A549 (cell line): ENCODE data around the gene DHRS3. TPM values are rescaled to one million over a fixed set of nuclear protein-coding genes. Genes with fewer than 3 reads are reported as not detected.

Experiments
- ATAC-seq, 2 experiments: fragments of 200-7000 bp in 1 of 2; fragments of >200 bp in 1 of 2; cut with Nextera tagmentation in 1 of 2; cut with Tn5 transposase in 1 of 2; 3 replicates each; pipeline versions ENCODE4 v1.8.0 to v1.9.1; 2018 to 2020; ENCODE audit warnings: mild to moderate bottlenecking in 1 of 2, moderate library complexity in 1 of 2
- CTCF ChIA-PET: fragments of 300-600 bp; sonication (Branson Sonifier 250); formaldehyde crosslinking; extraction: SDS; loops from one replicate; lab custom pipeline; 2021; ENCODE audit warnings: antibody characterized with exemption, inconsistent platforms; lab: Yijun Ruan, JAX
- POLR2A ChIA-PET: fragments of 350-600 bp; formaldehyde crosslinking; extraction: SDS; loops from one replicate; lab custom pipeline; 2021; ENCODE audit warnings: antibody characterized with exemption, inconsistent platforms; lab: Yijun Ruan, JAX
- DNase-seq, 2 experiments: peaks; one replicate each; pipeline versions ENCODE4 v3.0.0 to v3.0.0-alpha.2; 2011 to 2016; ENCODE audit warnings: low read depth in 1 of 2, low spot score in 1 of 2
- FAIRE-seq: peaks from 2 replicates; lab custom pipeline; 2011; peaks lifted over from hg19 to GRCh38; lab: Jason Lieb, UNC
- H3K27ac ChIP-seq, 2 experiments: fragments of >200 bp; sonication (Bioruptor Twin); formaldehyde crosslinking; 3 replicates each; pipeline ENCODE4 v1.5.1; 2016 to 2017
- H3K4me1 ChIP-seq: fragments of >200 bp; sonication (Bioruptor Twin); formaldehyde crosslinking; 3 replicates; pipeline ENCODE4 v1.6.1; 2016
- H3K4me2 ChIP-seq: fragments of >200 bp; sonication (Bioruptor Twin); formaldehyde crosslinking; 3 replicates; pipeline ENCODE4 v1.6.1; 2016
- H3K4me3 ChIP-seq: fragments of >200 bp; sonication (Bioruptor Twin); formaldehyde crosslinking; 3 replicates; pipeline ENCODE4 v1.5.1; 2016
- H3K9me3 ChIP-seq: fragments of >200 bp; sonication (Bioruptor Twin); formaldehyde crosslinking; 3 replicates; pipeline ENCODE4 v1.6.1; 2016
- CBX8 ChIP-seq: fragments of 200-600 bp; sonication (generic); IDR thresholded peaks from 2 replicates; pipeline ENCODE4 v1.6.1; 2016
- CEBPB ChIP-seq, 2 experiments: fragments of >200 bp in 1 of 2; sonication (Bioruptor Twin) in 1 of 2; formaldehyde crosslinking in 1 of 2; IDR thresholded peaks; 2 replicates each; pipeline ENCODE4 v1.6.1; 2012 to 2016
- CHD2 ChIP-seq: fragments of 150-350 bp; IDR thresholded peaks from 2 replicates; pipeline ENCODE4 v1.6.1; 2014; ENCODE audit warnings: low read length; ENCODE audit not compliant: partially characterized antibody
- CHD4 ChIP-seq: fragments of 200-600 bp; sonication (generic); IDR thresholded peaks from 2 replicates; pipeline ENCODE4 v1.6.1; 2016; ENCODE audit warnings: antibody characterized with exemption, mild to moderate bottlenecking, borderline replicate concordance
- EHF ChIP-seq: fragments of 250-450 bp; sonication (Bioruptor Pico); IDR thresholded peaks from 2 replicates; pipeline ENCODE4 v1.5.0; 2020; ENCODE audit warnings: mild to moderate bottlenecking
- EHMT2 ChIP-seq: fragments of 200-600 bp; sonication (generic); IDR thresholded peaks from 2 replicates; pipeline ENCODE4 v1.6.1; 2016; ENCODE audit warnings: antibody characterized with exemption, low read depth, mild to moderate bottlenecking, moderate library complexity
- EP300 ChIP-seq, 2 experiments: fragments of >200 bp; sonication (Bioruptor Twin); formaldehyde crosslinking; IDR thresholded peaks; 2 replicates in 1 of 2; 3 replicates in 1 of 2; pipeline ENCODE4 v1.6.1; 2016 to 2017
- GATA3 ChIP-seq: IDR thresholded peaks from 2 replicates; pipeline ENCODE4 v1.6.1; 2012; ENCODE audit warnings: borderline replicate concordance
- HDAC2 ChIP-seq: fragments of 200-600 bp; sonication (generic); IDR thresholded peaks from 2 replicates; pipeline ENCODE4 v1.6.1; 2016
- HES2 ChIP-seq: fragments of >200 bp; sonication (Bioruptor Twin); formaldehyde crosslinking; IDR thresholded peaks from 2 replicates; pipeline ENCODE4 v1.6.1; 2016
- HMGXB4 ChIP-seq: fragments of 250-450 bp; sonication (Bioruptor Pico); IDR thresholded peaks from 2 replicates; pipeline ENCODE4 v1.5.0; 2021; ENCODE audit warnings: mild to moderate bottlenecking, moderate library complexity, borderline replicate concordance
- HOXB13 ChIP-seq: fragments of 250-450 bp; sonication (Bioruptor Pico); IDR thresholded peaks from 2 replicates; pipeline ENCODE4 v1.5.0; 2020; ENCODE audit warnings: low read depth, mild to moderate bottlenecking, moderate library complexity
- HOXB5 ChIP-seq: fragments of 250-450 bp; sonication (Bioruptor Pico); IDR thresholded peaks from 2 replicates; pipeline ENCODE4 v1.5.0; 2020; ENCODE audit warnings: mild to moderate bottlenecking, moderate library complexity
- KDM1A ChIP-seq: fragments of 200-600 bp; sonication (generic); IDR thresholded peaks from 2 replicates; pipeline ENCODE4 v1.6.1; 2016; ENCODE audit warnings: low read depth, mild to moderate bottlenecking
- KDM5A ChIP-seq: fragments of 200-600 bp; sonication (generic); IDR thresholded peaks from 2 replicates; pipeline ENCODE4 v1.6.1; 2016; ENCODE audit warnings: antibody characterized with exemption, mild to moderate bottlenecking
- MAFK ChIP-seq: fragments of 450-650 bp; IDR thresholded peaks from 2 replicates; pipeline ENCODE4 v1.6.1; 2014; ENCODE audit not compliant: partially characterized antibody
- NPAS2 ChIP-seq: fragments of 250-450 bp; sonication (Bioruptor Pico); IDR thresholded peaks from 2 replicates; pipeline ENCODE4 v1.8.0; 2022; ENCODE audit warnings: mild to moderate bottlenecking, moderate library complexity, borderline replicate concordance
- NR3C1 ChIP-seq: fragments of >200 bp; sonication (Bioruptor Twin); formaldehyde crosslinking; IDR thresholded peaks from 3 replicates; pipeline ENCODE4 v1.6.1; 2017
- PHF8 ChIP-seq: fragments of 200-600 bp; sonication (generic); IDR thresholded peaks from 2 replicates; pipeline ENCODE4 v1.6.1; 2016; ENCODE audit warnings: low read depth, mild to moderate bottlenecking, antibody characterized with exemption, moderate library complexity, borderline replicate concordance
- POLR2AphosphoS2 ChIP-seq: conservative IDR thresholded peaks from 2 replicates; pipeline ENCODE4 v1.6.1; 2012; ENCODE audit warnings: low read length, improper control_type of control experiment, inconsistent platforms
- RARB ChIP-seq: fragments of 250-450 bp; sonication (Bioruptor Pico); IDR thresholded peaks from 2 replicates; pipeline ENCODE4 v1.8.0; 2021; ENCODE audit warnings: mild to moderate bottlenecking, moderate library complexity
- RFX5 ChIP-seq: fragments of 450-650 bp; IDR thresholded peaks from 2 replicates; pipeline ENCODE4 v1.7.1; 2014; ENCODE audit warnings: antibody characterized with exemption, mild to moderate bottlenecking, moderate library complexity
- RNF2 ChIP-seq: fragments of 200-600 bp; sonication (generic); IDR thresholded peaks from 2 replicates; pipeline ENCODE4 v1.6.1; 2016; ENCODE audit warnings: low read depth, mild to moderate bottlenecking, antibody characterized with exemption, moderate library complexity, borderline replicate concordance
- ZC3H11A ChIP-seq: fragments of 450-650 bp; IDR thresholded peaks from 2 replicates; pipeline ENCODE4 v1.6.1; 2014; ENCODE audit warnings: antibody characterized with exemption, mild to moderate bottlenecking
- ZFP36 ChIP-seq: fragments of 450-650 bp; IDR thresholded peaks from 2 replicates; pipeline ENCODE4 v1.6.1; 2014; ENCODE audit warnings: borderline replicate concordance; ENCODE audit not compliant: partially characterized antibody
- ZSCAN20 ChIP-seq: fragments of 250-450 bp; sonication (Bioruptor Pico); IDR thresholded peaks from 2 replicates; pipeline ENCODE4 v1.8.0; 2022; ENCODE audit warnings: mild to moderate bottlenecking, moderate library complexity
- WGBS: methylation state at CpG from one replicate; pipeline ENCODE4 v1.1.6; 2017; ENCODE audit errors: missing lambda C conversion rate; 5-methylcytosine and 5-hydroxymethylcytosine counted together
- polyA plus RNA-seq, 4 experiments: library from polyadenylated mRNA; depleted of rRNA in 3 of 4; stranded (reverse); fragments of >200 nt; fragmentation: RNase III in 1 of 4; extraction: RNeasy Plus Mini Kit Qiagen cat#74134 plus additional on column Dnase treatment in 1 of 4; gene quantifications; 2 replicates in 3 of 4; 3 replicates in 1 of 4; pipeline ENCODE4 v1.2.3, GENCODE V29; 2011 to 2017
- TF ChIP-seq, protein P1 (sequence below): IDR thresholded peaks from 2 replicates; pipeline ENCODE4 v1.6.1; 2012
- TF ChIP-seq, protein P2 (sequence below): fragments of >200 bp; sonication (Bioruptor Twin); formaldehyde crosslinking; IDR thresholded peaks from 3 replicates; pipeline ENCODE4 v1.6.1; 2016
- TF ChIP-seq, protein P3 (sequence below): IDR thresholded peaks from 2 replicates; pipeline ENCODE4 v1.6.1; 2012

Gene DHRS3
- polyA plus RNA-seq, 2 of the 4 experiments (the other 2 are of a cell fraction): 62.7 to 79.7 TPM

DNA sequence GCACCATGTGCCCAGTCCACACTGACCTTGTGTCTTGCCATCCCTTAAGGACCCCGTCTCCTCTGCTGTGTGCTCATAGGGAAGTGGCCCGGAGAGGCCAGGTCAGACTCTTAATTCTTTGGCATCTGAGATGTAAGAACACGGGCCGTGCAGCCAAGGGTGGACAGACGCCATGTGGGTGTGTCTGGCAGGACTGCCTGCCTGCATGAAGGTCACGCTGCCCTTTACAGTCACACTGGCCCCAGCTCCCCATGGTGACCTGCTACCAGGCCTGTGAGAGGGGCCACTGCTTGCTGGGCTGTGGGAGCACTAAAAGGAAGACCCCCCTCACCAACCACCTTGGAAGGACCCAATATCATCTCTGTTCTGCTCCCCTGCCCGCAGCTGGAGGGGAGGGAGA lies 17.7 kb downstream of the DHRS3 start:
- H3K4me1 ChIP-seq: peaks cover 87% of the 10 kb centered on the region
- FAIRE-seq (no peak), DNase-seq (no peak), ATAC-seq (no peak)
- H3K9me3 ChIP-seq: no peaks in the 10 kb centered on the region
- ChIA-PET POLR2A (interaction anchor here (2.5 kb wide), 1 partner anchor 19 kb away, joined by 18 read pairs; no protein-coding TSS in a partner anchor), CTCF (interaction anchor here (1.7 kb wide), 1 partner anchor 9 kb away, joined by 4 read pairs; no protein-coding TSS in a partner anchor)
- peak overlapping the region; percentile 97 to 100 for H3K27ac ChIP-seq
- WGBS: 65% methylated on average over 5 of the region's 7 CpGs
- peak overlapping the region; percentile 55 for H3K4me2 ChIP-seq
- TF ChIP-seq PHF8 (no peak), CEBPB (IDR thresholded peaks at IDR 0.05) (no peak), HDAC2 (no peak), GATA3 (no peak), CHD2 (no peak), EHMT2 (no peak), HES2 (no peak), HOXB5 (CRISPR knock-in tag) (no peak), RNF2 (no peak), EP300 (IDR thresholded peaks at IDR 0.05) (no peak), POLR2AphosphoS2 (no peak; the same call in 1 of the 2 replicates), ZC3H11A (no peak), HOXB13 (no peak), ZFP36 (no peak), NPAS2 (CRISPR knock-in tag) (no peak), RARB (CRISPR knock-in tag) (no peak), KDM1A (no peak)
- TF ChIP-seq, protein P1, sequence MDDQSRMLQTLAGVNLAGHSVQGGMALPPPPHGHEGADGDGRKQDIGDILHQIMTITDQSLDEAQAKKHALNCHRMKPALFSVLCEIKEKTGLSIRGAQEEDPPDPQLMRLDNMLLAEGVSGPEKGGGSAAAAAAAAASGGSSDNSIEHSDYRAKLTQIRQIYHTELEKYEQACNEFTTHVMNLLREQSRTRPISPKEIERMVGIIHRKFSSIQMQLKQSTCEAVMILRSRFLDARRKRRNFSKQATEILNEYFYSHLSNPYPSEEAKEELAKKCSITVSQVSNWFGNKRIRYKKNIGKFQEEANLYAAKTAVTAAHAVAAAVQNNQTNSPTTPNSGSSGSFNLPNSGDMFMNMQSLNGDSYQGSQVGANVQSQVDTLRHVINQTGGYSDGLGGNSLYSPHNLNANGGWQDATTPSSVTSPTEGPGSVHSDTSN: no peak
- TF ChIP-seq, protein P2, sequence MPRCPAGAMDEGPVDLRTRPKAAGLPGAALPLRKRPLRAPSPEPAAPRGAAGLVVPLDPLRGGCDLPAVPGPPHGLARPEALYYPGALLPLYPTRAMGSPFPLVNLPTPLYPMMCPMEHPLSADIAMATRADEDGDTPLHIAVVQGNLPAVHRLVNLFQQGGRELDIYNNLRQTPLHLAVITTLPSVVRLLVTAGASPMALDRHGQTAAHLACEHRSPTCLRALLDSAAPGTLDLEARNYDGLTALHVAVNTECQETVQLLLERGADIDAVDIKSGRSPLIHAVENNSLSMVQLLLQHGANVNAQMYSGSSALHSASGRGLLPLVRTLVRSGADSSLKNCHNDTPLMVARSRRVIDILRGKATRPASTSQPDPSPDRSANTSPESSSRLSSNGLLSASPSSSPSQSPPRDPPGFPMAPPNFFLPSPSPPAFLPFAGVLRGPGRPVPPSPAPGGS: no peak
- H3K4me3 ChIP-seq: no peak overlapping the region

GRCh38 chr1:12599657-12600056 lies 18.4 kb downstream of the DHRS3 start:
- Histone ChIP-seq H3K4me1 (peaks cover 85% of the 10 kb centered on the region), H3K9me3 (no peaks in the 10 kb centered on the region), H3K27ac (peak overlapping the region; percentile 97 to 100), H3K4me3 (no peak overlapping the region), H3K4me2 (peak overlapping the region; percentile 97; the same call in 2 of the 3 replicates)
- no peak for DNase-seq
- ChIA-PET POLR2A (interaction anchor here (6.8 kb wide), 1 partner anchor 17 kb away, joined by 209 read pairs; the partner anchor contains the start of gene DHRS3), CTCF (interaction anchor here (1.0 kb wide), 1 partner anchor 19 kb away, joined by 3 read pairs; no protein-coding TSS in a partner anchor)
- no peak for ATAC-seq
- WGBS: 85% methylated on average over 5 of the region's 5 CpGs
- TF ChIP-seq RFX5 (no peak), ZSCAN20 (CRISPR knock-in tag) (no peak)
- TF ChIP-seq, protein P3, sequence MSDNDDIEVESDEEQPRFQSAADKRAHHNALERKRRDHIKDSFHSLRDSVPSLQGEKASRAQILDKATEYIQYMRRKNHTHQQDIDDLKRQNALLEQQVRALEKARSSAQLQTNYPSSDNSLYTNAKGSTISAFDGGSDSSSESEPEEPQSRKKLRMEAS: 0 out of 2 replicates have a peak, but pooled peaks have one; percentile 18
- no peak for FAIRE-seq

- ATAC-seq (no peak), FAIRE-seq (no peak), DNase-seq (no peak)
- ChIA-PET CTCF (interaction anchor here (0.8 to 1.6 kb wide), 3 partner anchors 18 to 26 kb away, joined by 3 read pairs; no protein-coding TSS in a partner anchor), POLR2A (interaction anchor here (6.8 kb wide), 1 partner anchor 18 kb away, joined by 209 read pairs; the partner anchor contains the start of gene DHRS3)
- H3K4me3 ChIP-seq: no peak overlapping the region
- WGBS: 80% methylated on average over 6 of the region's 6 CpGs
- H3K4me2 ChIP-seq: peak overlapping the region; percentile 97
- H3K9me3 ChIP-seq: no peaks in the 10 kb centered on the region
- peak overlapping the region; percentile 97 to 100 for H3K27ac ChIP-seq
- peaks cover 87% of the 10 kb centered on the region for H3K4me1 ChIP-seq
- TF ChIP-seq EHF (CRISPR knock-in tag) (no peak), HOXB5 (CRISPR knock-in tag) (no peak), NR3C1 (no peak), MAFK (no peak), HMGXB4 (CRISPR knock-in tag) (no peak), KDM5A (no peak), CHD4 (no peak), CBX8 (no peak)
Observed at GRCh38 chr1:12598974-12599373, 19.0 kb downstream of the DHRS3 start.
